HL-60 (cell line): Measurements from ENCODE around the gene CCDC106.

Experiments used
- POLR2AphosphoS5 ChIP-seq: IDR thresholded peaks from 2 replicates; pipeline ENCODE4 v1.6.1; 2012; ENCODE audit warnings: low read depth
- TF ChIP-seq, protein P1 (sequence below): IDR thresholded peaks from one replicate; pipeline ENCODE4 v1.5.1; 2011; ENCODE audit warnings: low read length, control low read depth, inconsistent platforms; ENCODE audit not compliant: insufficient read depth
- TF ChIP-seq, protein P2 (sequence below): IDR thresholded peaks from 2 replicates; pipeline ENCODE4 v1.6.1; 2012; ENCODE audit warnings: low read depth; ENCODE audit not compliant: insufficient replicate concordance

GRCh38 chr19:55676889-55677505 is 29.0 kb downstream of the CCDC106 start:
- TF ChIP-seq, protein P1, sequence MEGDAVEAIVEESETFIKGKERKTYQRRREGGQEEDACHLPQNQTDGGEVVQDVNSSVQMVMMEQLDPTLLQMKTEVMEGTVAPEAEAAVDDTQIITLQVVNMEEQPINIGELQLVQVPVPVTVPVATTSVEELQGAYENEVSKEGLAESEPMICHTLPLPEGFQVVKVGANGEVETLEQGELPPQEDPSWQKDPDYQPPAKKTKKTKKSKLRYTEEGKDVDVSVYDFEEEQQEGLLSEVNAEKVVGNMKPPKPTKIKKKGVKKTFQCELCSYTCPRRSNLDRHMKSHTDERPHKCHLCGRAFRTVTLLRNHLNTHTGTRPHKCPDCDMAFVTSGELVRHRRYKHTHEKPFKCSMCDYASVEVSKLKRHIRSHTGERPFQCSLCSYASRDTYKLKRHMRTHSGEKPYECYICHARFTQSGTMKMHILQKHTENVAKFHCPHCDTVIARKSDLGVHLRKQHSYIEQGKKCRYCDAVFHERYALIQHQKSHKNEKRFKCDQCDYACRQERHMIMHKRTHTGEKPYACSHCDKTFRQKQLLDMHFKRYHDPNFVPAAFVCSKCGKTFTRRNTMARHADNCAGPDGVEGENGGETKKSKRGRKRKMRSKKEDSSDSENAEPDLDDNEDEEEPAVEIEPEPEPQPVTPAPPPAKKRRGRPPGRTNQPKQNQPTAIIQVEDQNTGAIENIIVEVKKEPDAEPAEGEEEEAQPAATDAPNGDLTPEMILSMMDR = no peak
- no peak for TF ChIP-seq POLR2AphosphoS5
- TF ChIP-seq, protein P2, sequence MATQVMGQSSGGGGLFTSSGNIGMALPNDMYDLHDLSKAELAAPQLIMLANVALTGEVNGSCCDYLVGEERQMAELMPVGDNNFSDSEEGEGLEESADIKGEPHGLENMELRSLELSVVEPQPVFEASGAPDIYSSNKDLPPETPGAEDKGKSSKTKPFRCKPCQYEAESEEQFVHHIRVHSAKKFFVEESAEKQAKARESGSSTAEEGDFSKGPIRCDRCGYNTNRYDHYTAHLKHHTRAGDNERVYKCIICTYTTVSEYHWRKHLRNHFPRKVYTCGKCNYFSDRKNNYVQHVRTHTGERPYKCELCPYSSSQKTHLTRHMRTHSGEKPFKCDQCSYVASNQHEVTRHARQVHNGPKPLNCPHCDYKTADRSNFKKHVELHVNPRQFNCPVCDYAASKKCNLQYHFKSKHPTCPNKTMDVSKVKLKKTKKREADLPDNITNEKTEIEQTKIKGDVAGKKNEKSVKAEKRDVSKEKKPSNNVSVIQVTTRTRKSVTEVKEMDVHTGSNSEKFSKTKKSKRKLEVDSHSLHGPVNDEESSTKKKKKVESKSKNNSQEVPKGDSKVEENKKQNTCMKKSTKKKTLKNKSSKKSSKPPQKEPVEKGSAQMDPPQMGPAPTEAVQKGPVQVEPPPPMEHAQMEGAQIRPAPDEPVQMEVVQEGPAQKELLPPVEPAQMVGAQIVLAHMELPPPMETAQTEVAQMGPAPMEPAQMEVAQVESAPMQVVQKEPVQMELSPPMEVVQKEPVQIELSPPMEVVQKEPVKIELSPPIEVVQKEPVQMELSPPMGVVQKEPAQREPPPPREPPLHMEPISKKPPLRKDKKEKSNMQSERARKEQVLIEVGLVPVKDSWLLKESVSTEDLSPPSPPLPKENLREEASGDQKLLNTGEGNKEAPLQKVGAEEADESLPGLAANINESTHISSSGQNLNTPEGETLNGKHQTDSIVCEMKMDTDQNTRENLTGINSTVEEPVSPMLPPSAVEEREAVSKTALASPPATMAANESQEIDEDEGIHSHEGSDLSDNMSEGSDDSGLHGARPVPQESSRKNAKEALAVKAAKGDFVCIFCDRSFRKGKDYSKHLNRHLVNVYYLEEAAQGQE = no peak
